Thoracic aorta (tissue), 2 donors: ENCODE measurements around the gene AGMO. TPM values are rescaled to one million over a fixed set of nuclear protein-coding genes. Genes with fewer than 3 reads are reported as not detected.

Source experiments
- ATAC-seq: fragments of 150-250 bp; one replicate; pipeline ENCODE4 v1.8.0; 2017; ENCODE audit warnings: low read depth; ENCODE audit not compliant: insufficient number of reproducible peaks, low FRiP score
- DNase-seq: peaks from one replicate; pipeline ENCODE4 v3.0.0-alpha.2; 2020; ENCODE audit warnings: low spot score
- H3K27ac ChIP-seq, 2 donors: fragments of 200-600 bp; sonication (generic); 1 replicate in 1 of 2; 2 replicates in 1 of 2; pipeline ENCODE4 v1.5.1; 2016; ENCODE audit warnings: mild to moderate bottlenecking in 2 of 2, moderate library complexity in 2 of 2
- H3K27me3 ChIP-seq: fragments of 200-600 bp; sonication (generic); replicated peaks from 2 replicates; pipeline ENCODE4 v1.6.0; 2016; ENCODE audit warnings: mild to moderate bottlenecking; ENCODE audit not compliant: insufficient read depth
- H3K36me3 ChIP-seq: fragments of 200-600 bp; sonication (generic); one replicate; pipeline ENCODE4 v1.5.1; 2016
- H3K4me1 ChIP-seq, 2 donors: fragments of 200-600 bp; sonication (generic); 1 replicate in 1 of 2; 2 replicates in 1 of 2; pipeline versions ENCODE4 v1.5.1 to v1.6.0; 2016; ENCODE audit warnings: low read depth in 2 of 2, mild to moderate bottlenecking in 1 of 2; ENCODE audit not compliant: control insufficient read depth in 1 of 2
- H3K4me3 ChIP-seq: fragments of 200-600 bp; sonication (generic); 2 replicates; pipeline ENCODE4 v1.5.1; 2016; ENCODE audit warnings: mild to moderate bottlenecking
- H3K9me3 ChIP-seq: fragments of 200-600 bp; sonication (generic); 2 replicates; pipeline ENCODE4 v1.5.1; 2016
- total RNA-seq, 2 donors: library from RNA; depleted of rRNA; stranded (reverse); fragments of >200 nt; gene quantifications; one replicate each; pipeline versions ENCODE4 v1.1.0 to v1.2.3, GENCODE V29; 2016
- TF ChIP-seq, protein P1 (sequence below): fragments of 200-600 bp; sonication (generic); IDR thresholded peaks from one replicate; pipeline ENCODE4 v1.5.1; 2019; ENCODE audit warnings: antibody characterized with exemption

Gene AGMO
- 1 to 10 TPM in 1 of 2 donors, under 1 TPM in 1; 0.85 to 3.0 TPM for total RNA-seq

DNA sequence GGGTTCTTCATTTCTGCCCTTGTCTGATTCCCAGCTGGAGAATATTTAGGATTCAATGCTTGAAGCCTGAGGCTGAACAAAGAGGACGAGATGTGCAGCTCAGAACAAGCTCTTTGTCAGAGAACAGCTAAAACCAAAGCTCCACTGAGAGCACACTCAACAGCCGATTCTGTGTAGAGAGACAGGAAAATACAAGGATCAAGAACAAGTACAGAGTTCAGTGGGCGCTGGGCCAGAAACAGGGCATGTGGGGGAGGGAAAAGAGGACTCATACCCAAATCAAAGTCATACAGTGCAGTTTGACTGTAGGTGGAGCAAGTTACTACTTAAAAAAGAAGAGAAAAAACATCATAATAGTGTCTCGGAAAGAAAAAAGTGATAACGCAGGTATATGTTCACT, at the start of gene AGMO:
Gene AGMO (minus strand): TSS at position 181 of the 400 bp plus-strand sequence.
- TF ChIP-seq, protein P1, sequence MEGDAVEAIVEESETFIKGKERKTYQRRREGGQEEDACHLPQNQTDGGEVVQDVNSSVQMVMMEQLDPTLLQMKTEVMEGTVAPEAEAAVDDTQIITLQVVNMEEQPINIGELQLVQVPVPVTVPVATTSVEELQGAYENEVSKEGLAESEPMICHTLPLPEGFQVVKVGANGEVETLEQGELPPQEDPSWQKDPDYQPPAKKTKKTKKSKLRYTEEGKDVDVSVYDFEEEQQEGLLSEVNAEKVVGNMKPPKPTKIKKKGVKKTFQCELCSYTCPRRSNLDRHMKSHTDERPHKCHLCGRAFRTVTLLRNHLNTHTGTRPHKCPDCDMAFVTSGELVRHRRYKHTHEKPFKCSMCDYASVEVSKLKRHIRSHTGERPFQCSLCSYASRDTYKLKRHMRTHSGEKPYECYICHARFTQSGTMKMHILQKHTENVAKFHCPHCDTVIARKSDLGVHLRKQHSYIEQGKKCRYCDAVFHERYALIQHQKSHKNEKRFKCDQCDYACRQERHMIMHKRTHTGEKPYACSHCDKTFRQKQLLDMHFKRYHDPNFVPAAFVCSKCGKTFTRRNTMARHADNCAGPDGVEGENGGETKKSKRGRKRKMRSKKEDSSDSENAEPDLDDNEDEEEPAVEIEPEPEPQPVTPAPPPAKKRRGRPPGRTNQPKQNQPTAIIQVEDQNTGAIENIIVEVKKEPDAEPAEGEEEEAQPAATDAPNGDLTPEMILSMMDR, result no peak
- Histone ChIP-seq H3K36me3 (no peaks in the 10 kb centered on the region), H3K27me3 (no peaks in the 10 kb centered on the region), H3K4me1 (peaks cover 4 to 17% of the 10 kb centered on the region in 2 donors), H3K27ac (peak within 1 kb of the TSS in 1 of 2 donors; percentile 57), H3K4me3 (peak within 1 kb of the TSS; percentile 53), H3K9me3 (no peaks in the 10 kb centered on the region)
- DNase-seq, result peak; percentile 5
- ATAC-seq, result no peak

GRCh38 chr7:15610503-15610902, 48.7 kb upstream of the AGMO start:
- no peak for ATAC-seq
- H3K4me1 ChIP-seq, result no peaks in the 10 kb centered on the region
- no peak overlapping the region for H3K4me3 ChIP-seq
- no peak for DNase-seq
- H3K27me3 ChIP-seq, result no peaks in the 10 kb centered on the region
- TF ChIP-seq, protein P1, result no peak
- H3K9me3 ChIP-seq, result no peaks in the 10 kb centered on the region
- no peak overlapping the region for H3K27ac ChIP-seq
- no peaks in the 10 kb centered on the region for H3K36me3 ChIP-seq

- ATAC-seq (no peak), DNase-seq (no peak)
- TF ChIP-seq, protein P1, result no peak
- Histone ChIP-seq H3K4me1 (no peaks in the 10 kb centered on the region), H3K9me3 (no peaks in the 10 kb centered on the region), H3K27me3 (no peaks in the 10 kb centered on the region), H3K36me3 (no peaks in the 10 kb centered on the region), H3K27ac (no peak overlapping the region), H3K4me3 (no peak overlapping the region)
These were observed 47.5 kb upstream of the AGMO start for GRCh38 chr7:15609287-15609686.

DNA sequence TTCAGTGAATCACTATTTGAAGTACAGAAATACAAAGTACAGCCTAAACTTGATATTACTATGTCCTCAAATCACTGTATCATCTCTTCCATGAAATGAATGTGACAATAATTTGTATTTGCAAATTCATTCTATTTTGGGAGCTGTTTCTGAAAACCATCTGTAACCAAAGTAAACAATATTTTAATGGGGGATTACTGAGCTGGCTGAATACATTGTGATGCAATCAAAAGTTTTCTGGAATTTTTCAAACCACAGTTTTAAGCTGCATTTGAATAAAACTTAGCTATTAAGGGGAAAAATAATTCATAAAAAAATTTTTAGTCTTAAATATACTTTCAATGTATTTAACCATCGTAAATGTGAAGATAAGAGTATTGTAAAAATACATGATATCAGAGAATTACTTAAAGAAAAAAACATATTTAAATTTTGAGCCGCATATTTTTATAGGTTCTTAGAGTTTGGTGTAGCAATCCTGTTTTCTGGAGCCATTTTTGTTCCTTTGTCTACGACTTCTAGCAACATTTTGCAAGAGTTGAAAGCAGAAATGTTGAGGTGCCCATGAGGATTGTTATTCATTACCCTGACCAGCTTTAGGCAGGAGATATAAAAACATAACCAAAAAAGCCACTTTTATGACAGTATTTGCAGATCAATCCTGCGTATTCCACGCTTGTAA, 45.9 kb upstream of the AGMO start:
- TF ChIP-seq, protein P1, result no peak
- H3K27ac ChIP-seq, result no peak overlapping the region
- ATAC-seq (no peak), DNase-seq (no peak)
- H3K36me3 ChIP-seq, result no peaks in the 10 kb centered on the region
- no peaks in the 10 kb centered on the region for H3K4me1 ChIP-seq
- H3K9me3 ChIP-seq, result no peaks in the 10 kb centered on the region
- H3K27me3 ChIP-seq, result no peaks in the 10 kb centered on the region
- H3K4me3 ChIP-seq, result no peak overlapping the region

DNA sequence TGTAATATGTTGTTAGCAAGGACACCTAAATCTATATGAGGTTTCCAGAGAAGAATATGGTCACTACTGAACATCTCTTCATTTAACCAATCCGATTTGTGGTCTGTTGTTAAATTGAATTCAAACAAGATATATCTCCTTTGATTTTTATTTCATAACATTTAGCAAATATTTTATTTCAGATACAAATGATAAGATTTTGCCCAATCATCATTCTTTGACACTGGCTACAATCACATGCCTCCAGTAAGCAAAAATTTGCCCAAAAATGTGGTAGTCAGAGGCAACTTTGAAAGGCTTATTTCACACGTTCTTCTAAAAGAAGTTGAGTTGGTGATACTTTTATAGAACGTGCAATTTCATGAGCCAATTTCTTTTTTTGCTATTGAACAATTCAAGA, 44.7 kb upstream of the AGMO start:
- no peak for DNase-seq
- Histone ChIP-seq H3K27ac (no peak overlapping the region), H3K4me1 (no peaks in the 10 kb centered on the region), H3K4me3 (no peak overlapping the region), H3K27me3 (no peaks in the 10 kb centered on the region), H3K9me3 (no peaks in the 10 kb centered on the region), H3K36me3 (no peaks in the 10 kb centered on the region)
- no peak for ATAC-seq
- TF ChIP-seq, protein P1, result no peak
